Hepatocyte (in vitro differentiated cells): ENCODE data around the gene DHPS. TPM values are rescaled to one million over a fixed set of nuclear protein-coding genes. Genes with fewer than 3 reads are reported as not detected.

Experiments
- DNase-seq: peaks from one replicate; pipeline ENCODE4 v3.0.0-alpha.2; 2016; ENCODE audit warnings: low spot score
- H2AFZ ChIP-seq: fragments of 200-600 bp; sonication (generic); 2 replicates; pipeline ENCODE4 v1.6.0; 2016; ENCODE audit warnings: antibody characterized with exemption, mild to moderate bottlenecking
- H3K27ac ChIP-seq: fragments of 200-600 bp; sonication (generic); 2 replicates; pipeline ENCODE4 v1.5.1; 2016; ENCODE audit warnings: mild to moderate bottlenecking
- H3K27me3 ChIP-seq: fragments of 200-600 bp; sonication (generic); 2 replicates; pipeline ENCODE4 v1.6.1; 2016
- H3K36me3 ChIP-seq: fragments of 200-600 bp; sonication (generic); replicated peaks from 2 replicates; pipeline ENCODE4 v1.5.1; 2016; ENCODE audit warnings: low read depth; ENCODE audit not compliant: insufficient read depth
- H3K4me1 ChIP-seq: fragments of 200-600 bp; sonication (generic); 2 replicates; pipeline ENCODE4 v1.5.1; 2016; ENCODE audit warnings: mild to moderate bottlenecking, moderate library complexity; ENCODE audit not compliant: insufficient read depth
- H3K4me2 ChIP-seq: fragments of 200-600 bp; sonication (generic); 2 replicates; pipeline ENCODE4 v1.6.0; 2016
- H3K4me3 ChIP-seq: fragments of 200-600 bp; sonication (generic); 2 replicates; pipeline ENCODE4 v1.5.1; 2016; ENCODE audit warnings: mild to moderate bottlenecking
- H3K79me2 ChIP-seq: fragments of 200-600 bp; sonication (generic); 2 replicates; pipeline ENCODE4 v1.6.0; 2017; ENCODE audit warnings: mild to moderate bottlenecking
- H3K9me2 ChIP-seq: fragments of 200-600 bp; sonication (generic); replicated peaks from 2 replicates; pipeline ENCODE4 v1.6.0; 2017; ENCODE audit warnings: mild to moderate bottlenecking; ENCODE audit not compliant: insufficient read depth
- H3K9me3 ChIP-seq: fragments of 200-600 bp; sonication (generic); 2 replicates; pipeline ENCODE4 v1.5.1; 2016; ENCODE audit warnings: low read depth, mild to moderate bottlenecking
- H4K20me1 ChIP-seq: fragments of 200-600 bp; sonication (generic); 2 replicates; pipeline ENCODE4 v1.6.0; 2016; ENCODE audit warnings: mild to moderate bottlenecking; ENCODE audit not compliant: insufficient read depth, poor library complexity, severe bottlenecking
- EZH2 ChIP-seq: fragments of 200-600 bp; sonication (generic); IDR thresholded peaks from 2 replicates; pipeline ENCODE4 v1.6.1; 2016; ENCODE audit warnings: antibody characterized with exemption, mild to moderate bottlenecking, borderline replicate concordance
- EZH2phosphoT487 ChIP-seq: fragments of 200-600 bp; sonication (generic); IDR thresholded peaks from one replicate; pipeline ENCODE4 v1.6.1; 2018; ENCODE audit warnings: antibody characterized with exemption, mild to moderate bottlenecking, low read depth, moderate library complexity; ENCODE audit not compliant: unreplicated experiment, severe bottlenecking
- WGBS: methylation state at CpG from one replicate; pipeline ENCODE4 v1.1.6; 2016; ENCODE audit warnings: low lambda C conversion rate; ENCODE audit errors: missing lambda C conversion rate; 5-methylcytosine and 5-hydroxymethylcytosine counted together
- polyA plus RNA-seq: library from polyadenylated mRNA; unstranded; fragments of >200 nt; fragmentation: Nextera tagmentation; extraction: Ambion mirVana; gene quantifications from 2 replicates; pipeline ENCODE4 v1.2.1, GENCODE V29; 2016
- total RNA-seq: library from RNA; depleted of rRNA; stranded (reverse); fragments of >200 nt; gene quantifications from 2 replicates; pipeline ENCODE4 v1.2.3, GENCODE V29; 2014
- TF ChIP-seq, protein P1 (sequence below): fragments of 200-600 bp; sonication (generic); IDR thresholded peaks from 2 replicates; pipeline ENCODE4 v1.5.1; 2016; ENCODE audit warnings: antibody characterized with exemption, mild to moderate bottlenecking; ENCODE audit not compliant: poor library complexity

Gene DHPS
- total and polyA plus RNA-seq, 2 experiments from 2014 or later, result 62.6 to 84.7 TPM

DNA sequence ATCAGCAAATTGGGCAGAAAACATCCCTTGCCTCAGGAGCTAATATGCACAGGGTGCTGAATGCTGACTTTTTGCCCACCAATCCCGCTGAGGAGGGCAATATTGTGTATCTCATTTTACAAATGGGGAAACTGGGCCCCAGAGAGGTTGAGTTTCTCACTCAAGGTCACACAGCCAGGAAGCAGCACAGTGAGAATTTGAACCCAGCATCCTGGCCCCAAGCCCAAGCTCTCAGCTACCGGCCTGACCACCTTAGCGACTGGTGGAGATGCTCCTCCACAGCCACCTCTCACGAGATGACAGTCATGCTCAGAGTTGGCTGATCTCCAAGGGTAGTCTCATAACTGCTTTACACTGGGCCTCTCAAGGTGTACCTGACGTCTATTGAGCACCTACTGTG lies 11.3 kb upstream of the DHPS start:
- H3K27me3 ChIP-seq, result no peaks in the 10 kb centered on the region
- 91% methylated on average over 5 of the region's 5 CpGs for WGBS
- no peaks in the 10 kb centered on the region for H4K20me1 ChIP-seq
- H3K27ac ChIP-seq, result no peak overlapping the region
- no peak overlapping the region for H2AFZ ChIP-seq
- no peaks in the 10 kb centered on the region for H3K79me2 ChIP-seq
- H3K4me1 ChIP-seq, result peaks cover 5% of the 10 kb centered on the region
- DNase-seq, result no peak
- H3K4me2 ChIP-seq, result no peak overlapping the region
- no peaks in the 10 kb centered on the region for H3K36me3 ChIP-seq
- H3K9me3 ChIP-seq, result no peaks in the 10 kb centered on the region
- no peaks in the 10 kb centered on the region for H3K9me2 ChIP-seq
- TF ChIP-seq, protein P1, sequence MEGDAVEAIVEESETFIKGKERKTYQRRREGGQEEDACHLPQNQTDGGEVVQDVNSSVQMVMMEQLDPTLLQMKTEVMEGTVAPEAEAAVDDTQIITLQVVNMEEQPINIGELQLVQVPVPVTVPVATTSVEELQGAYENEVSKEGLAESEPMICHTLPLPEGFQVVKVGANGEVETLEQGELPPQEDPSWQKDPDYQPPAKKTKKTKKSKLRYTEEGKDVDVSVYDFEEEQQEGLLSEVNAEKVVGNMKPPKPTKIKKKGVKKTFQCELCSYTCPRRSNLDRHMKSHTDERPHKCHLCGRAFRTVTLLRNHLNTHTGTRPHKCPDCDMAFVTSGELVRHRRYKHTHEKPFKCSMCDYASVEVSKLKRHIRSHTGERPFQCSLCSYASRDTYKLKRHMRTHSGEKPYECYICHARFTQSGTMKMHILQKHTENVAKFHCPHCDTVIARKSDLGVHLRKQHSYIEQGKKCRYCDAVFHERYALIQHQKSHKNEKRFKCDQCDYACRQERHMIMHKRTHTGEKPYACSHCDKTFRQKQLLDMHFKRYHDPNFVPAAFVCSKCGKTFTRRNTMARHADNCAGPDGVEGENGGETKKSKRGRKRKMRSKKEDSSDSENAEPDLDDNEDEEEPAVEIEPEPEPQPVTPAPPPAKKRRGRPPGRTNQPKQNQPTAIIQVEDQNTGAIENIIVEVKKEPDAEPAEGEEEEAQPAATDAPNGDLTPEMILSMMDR, result no peak
- TF ChIP-seq EZH2phosphoT487, result no peak
- H3K4me3 ChIP-seq, result no peak overlapping the region

DNA sequence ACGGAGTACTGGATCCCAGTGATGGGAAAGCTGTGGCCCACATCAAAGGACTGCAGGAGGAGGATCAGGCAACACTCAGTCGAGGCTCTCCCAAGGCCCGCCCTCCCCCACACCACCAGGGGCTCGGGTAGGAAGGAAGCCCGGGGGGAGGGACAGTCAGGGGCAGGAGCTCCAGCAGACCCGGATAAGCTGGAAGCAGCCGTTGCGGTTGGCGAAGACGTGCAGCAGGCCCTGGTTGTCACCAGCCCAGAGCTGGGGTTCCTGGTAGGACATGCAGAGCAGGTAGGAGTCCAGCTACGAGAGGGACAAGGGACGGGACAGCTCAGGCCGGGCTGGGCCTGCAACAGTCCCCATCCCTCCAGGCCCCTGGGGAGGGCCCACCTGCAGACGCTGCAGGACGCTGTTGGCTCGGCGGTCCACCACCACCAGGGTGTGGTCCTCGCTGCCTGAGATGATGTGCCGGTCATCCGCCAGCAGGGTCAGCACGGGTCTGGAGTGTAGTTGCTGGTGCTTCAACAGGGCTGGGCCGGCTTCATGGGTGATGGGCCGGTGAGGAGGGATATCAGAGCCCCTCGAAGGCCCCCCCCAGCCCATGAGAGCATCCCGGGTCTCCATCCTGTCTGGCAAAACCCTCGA lies 8.0 kb upstream of the DHPS start:
- H3K9me3 ChIP-seq, result no peaks in the 10 kb centered on the region
- H3K4me3 ChIP-seq, result no peak overlapping the region
- H3K4me1 ChIP-seq, result no peaks in the 10 kb centered on the region
- H3K79me2 ChIP-seq, result no peaks in the 10 kb centered on the region
- H3K9me2 ChIP-seq, result no peaks in the 10 kb centered on the region
- 91% methylated on average over 24 of the region's 26 CpGs for WGBS
- H3K27ac ChIP-seq, result no peak overlapping the region
- no peaks in the 10 kb centered on the region for H4K20me1 ChIP-seq
- H3K4me2 ChIP-seq, result no peak overlapping the region
- no peak for TF ChIP-seq EZH2phosphoT487
- TF ChIP-seq, protein P1, result no peak
- TF ChIP-seq EZH2, result no peak
- H2AFZ ChIP-seq, result no peak overlapping the region
- DNase-seq, result no peak
- no peaks in the 10 kb centered on the region for H3K36me3 ChIP-seq
- H3K27me3 ChIP-seq, result no peaks in the 10 kb centered on the region

DNA sequence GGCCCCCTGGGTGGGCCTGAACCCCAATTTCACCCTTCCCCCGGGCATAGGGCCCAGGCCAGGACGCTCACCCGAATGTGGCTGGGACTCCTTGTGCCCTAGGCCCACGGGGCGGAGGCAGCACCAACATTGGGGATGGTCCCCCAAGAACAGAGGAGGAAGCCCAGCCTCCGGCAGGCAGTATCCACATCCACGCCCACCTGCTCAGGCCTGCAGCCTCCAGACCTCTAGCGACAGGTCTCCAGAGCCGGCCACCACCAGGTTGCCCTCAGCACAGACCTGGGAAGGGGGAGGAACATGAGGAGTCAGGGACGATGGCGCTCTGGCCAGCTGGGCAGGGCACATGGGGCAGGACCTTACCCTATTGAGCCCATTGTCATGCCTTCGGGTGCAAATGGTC lies 7.3 kb upstream of the DHPS start:
- no peaks in the 10 kb centered on the region for H3K9me3 ChIP-seq
- no peak overlapping the region for H3K4me2 ChIP-seq
- TF ChIP-seq EZH2phosphoT487 (no peak), EZH2 (no peak)
- TF ChIP-seq, protein P1, result no peak
- no peaks in the 10 kb centered on the region for H4K20me1 ChIP-seq
- H3K4me1 ChIP-seq, result no peaks in the 10 kb centered on the region
- no peak overlapping the region for H3K4me3 ChIP-seq
- no peak overlapping the region for H3K27ac ChIP-seq
- H3K79me2 ChIP-seq, result no peaks in the 10 kb centered on the region
- WGBS, result 96% methylated on average over 12 of the region's 12 CpGs
- H3K36me3 ChIP-seq, result no peaks in the 10 kb centered on the region
- no peaks in the 10 kb centered on the region for H3K27me3 ChIP-seq
- H2AFZ ChIP-seq, result no peak overlapping the region
- no peaks in the 10 kb centered on the region for H3K9me2 ChIP-seq
- no peak for DNase-seq
